Upper lobe of left lung (tissue), 4 donors: ENCODE measurements around the gene EPM2A.

Experiments
- CTCF ChIP-seq, 6 experiments: fragments of 450-650 bp in 4 of 6; fragments of 200-600 bp in 2 of 6; sonication (generic) in 2 of 6; IDR thresholded peaks; one replicate each; pipeline ENCODE4 v1.5.1; 2016 to 2019; ENCODE audit warnings: antibody characterized with exemption in 6 of 6
- POLR2A ChIP-seq, 4 donors: fragments of 450-650 bp; IDR thresholded peaks; one replicate each; pipeline ENCODE4 v1.5.1; 2016 to 2017; ENCODE audit warnings: antibody characterized with exemption in 4 of 4, mild to moderate bottlenecking in 2 of 4
- POLR2AphosphoS5 ChIP-seq, 2 donors: sonication (generic); formaldehyde crosslinking; IDR thresholded peaks; one replicate each; pipeline ENCODE4 v1.5.1; 2017; ENCODE audit warnings: antibody characterized with exemption in 2 of 2

- TF ChIP-seq POLR2A (IDR thresholded peaks at IDR 0.05), result no peak
- TF ChIP-seq POLR2AphosphoS5 (IDR thresholded peaks at IDR 0.05), result no peak
- TF ChIP-seq CTCF (IDR thresholded peaks at IDR 0.05), result no peak
Measured at GRCh38 chr6:145723646-145724045, 11.7 kb downstream of the EPM2A start.
